Measurements from ENCODE around the gene PLA2G2C.
A peak's percentile ranks its signal among the peaks of the same experiment; 100 is the strongest.

Gene PLA2G2C

DNA sequence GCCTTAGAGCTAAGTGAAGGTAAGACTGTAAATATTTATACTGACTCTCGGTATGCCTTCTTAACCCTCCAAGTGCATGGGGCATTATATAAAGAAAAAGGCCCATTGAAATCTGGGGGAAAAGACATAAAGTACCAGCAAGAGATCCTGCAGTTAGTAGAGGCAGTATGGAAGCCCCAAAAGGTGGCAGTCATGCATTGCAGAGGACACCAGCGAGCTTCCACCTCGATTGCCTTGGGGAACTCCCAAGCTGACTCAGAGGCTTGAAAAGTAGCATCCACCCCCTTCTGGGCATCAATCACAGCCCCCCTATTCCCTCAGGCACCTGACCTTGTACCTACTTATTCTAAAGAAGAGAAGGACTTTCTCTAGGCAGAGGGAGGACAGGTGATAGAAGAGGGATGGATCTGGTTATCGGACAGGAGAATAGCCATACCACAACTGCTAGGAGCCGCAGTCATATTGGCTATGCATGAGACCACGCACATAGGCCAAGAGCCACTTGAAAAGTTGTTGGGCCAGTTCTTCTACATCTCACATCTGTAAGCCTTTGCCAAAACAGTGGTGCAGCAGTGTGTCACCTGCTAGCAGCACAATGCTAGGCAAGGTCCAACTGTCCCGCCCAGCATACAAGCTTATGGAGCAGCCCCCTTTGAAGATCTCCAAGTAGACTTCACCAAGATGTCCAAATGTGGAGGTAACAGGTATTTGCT lies 27.8 kb downstream of the PLA2G2C start:
- DNase-seq (ENCODE audit: low read depth in 2 of 3, low spot score in 1 of 3) = no peak

DNA sequence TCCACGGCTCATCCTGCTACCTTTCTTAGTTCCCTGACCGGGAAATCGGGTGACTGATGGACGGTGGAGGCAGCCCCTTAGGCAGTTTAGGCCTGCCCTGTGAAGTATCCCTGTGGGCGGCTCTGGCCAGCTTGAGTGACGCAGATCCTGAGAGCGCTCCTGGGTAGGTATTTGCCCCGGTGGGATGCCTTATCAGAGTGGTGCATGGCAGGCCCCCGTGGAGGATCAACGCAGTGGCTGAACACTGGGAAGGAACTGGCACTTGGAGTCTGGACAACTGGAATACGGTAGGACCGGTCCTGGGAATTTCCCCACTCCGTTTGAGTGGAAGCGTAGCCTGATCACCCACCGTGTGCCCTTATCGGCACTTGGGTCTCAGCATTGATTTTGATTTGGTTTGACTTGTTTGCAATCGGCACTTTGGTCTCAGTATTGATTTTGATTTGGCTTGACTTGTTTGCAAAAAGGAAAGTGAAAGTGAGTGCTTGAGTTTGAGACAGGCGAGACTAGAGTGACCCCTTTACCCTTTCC lies 32.0 kb downstream of the PLA2G2C start:
- DNase-seq (ENCODE audit: low read depth in 2 of 3, low spot score in 1 of 3) = no peak

DNA sequence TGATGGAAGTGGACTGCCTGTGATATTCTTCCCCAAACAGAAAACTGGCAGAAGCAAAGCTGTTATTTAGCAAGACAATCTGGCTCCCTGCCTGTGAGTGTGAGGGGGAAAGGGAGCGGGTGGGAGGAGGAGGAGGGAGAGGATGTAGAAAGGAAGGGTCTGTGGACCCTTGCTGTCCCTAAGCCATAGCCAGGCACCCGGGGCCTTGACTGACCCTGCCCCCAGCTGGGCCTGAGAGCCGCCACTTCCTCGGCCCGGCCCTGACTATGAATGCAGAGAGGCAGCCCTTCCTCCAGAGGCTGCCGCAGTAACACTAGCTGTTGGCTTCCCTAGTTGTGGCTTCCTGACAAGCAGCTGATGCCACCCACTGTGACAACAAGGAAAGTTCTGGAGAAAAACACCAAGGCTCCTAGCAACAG lies 33.3 kb downstream of the PLA2G2C start:
- no peak for DNase-seq (ENCODE audit: low read depth in 2 of 3, low spot score in 1 of 3)

DNA sequence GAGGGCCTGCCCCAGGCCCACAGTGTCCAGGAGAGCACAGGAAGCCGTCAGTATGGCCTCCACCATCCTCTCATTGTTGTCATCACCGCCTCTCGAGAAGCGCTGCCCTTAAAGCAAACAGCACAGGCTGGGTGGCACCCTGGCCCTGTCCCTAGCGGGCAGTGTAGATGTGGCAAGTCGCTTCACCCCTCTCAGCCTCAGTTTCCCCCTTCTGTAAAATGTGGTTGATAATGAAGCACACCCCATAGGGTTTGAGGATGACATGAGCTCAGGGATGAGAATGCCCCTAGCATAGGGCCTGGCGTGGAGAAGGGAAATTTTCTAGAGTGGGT lies 33.8 kb downstream of the PLA2G2C start:
- DNase-seq (ENCODE audit: low read depth in 2 of 3, low spot score in 1 of 3) = no peak

DNA sequence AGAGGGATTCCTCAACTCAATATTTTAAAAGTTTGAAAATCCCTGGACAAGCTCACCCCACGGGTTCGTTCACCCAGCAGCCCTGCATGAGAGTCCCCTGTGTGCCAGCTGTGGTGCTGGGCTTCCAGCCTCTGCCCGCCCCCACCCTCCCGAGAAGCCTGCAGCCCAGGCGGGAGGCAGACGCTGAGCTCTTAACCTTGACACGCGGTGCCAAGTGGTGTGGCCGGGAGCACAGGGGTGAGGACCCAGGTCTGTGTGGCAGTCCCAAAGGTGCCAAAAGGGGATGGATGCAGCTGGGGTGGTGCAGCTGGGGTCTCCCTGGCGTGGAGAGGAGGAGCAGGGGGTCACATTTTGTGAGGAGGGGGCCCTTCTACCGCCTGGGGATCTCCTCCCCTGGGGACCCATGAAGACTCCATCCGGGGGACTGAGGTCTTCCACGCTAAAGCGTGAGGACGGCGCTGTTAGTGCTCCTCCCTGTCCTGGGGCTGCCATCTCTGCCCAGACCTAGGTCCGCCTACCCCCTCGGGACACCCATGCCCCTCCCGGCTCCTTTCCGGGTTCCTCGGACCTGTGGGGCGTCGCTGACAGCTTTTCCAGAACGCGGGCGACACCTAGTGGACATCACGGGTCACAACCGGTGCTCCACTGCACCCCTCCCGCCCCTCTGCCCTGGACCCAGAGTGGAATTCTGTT lies 34.3 kb downstream of the PLA2G2C start:
- peak; percentile 55 to 81 (median 70) for DNase-seq (ENCODE audit: low read depth in 2 of 3, low spot score in 1 of 3)

DNA sequence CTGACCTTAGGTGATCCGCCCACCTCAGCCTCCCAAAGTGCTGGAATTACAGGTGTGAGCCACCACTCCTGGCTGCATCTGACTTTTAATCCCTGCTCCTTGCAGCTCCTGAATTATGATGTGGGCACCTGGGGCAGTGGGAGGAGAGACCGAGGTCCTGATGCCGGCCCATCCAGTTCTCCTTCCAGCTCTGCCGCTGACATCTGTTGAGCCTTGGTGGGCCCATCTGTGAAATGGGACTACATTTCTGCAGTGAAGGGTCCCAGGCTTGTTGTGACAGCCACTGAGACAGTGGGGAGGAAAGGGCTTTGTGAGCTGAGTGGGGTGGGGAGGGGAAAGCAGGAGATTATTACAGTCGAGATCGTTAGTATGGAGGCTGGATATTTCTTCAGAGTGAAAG lies 35.3 kb downstream of the PLA2G2C start:
- DNase-seq (ENCODE audit: low read depth in 2 of 3, low spot score in 1 of 3) = no peak

DNA sequence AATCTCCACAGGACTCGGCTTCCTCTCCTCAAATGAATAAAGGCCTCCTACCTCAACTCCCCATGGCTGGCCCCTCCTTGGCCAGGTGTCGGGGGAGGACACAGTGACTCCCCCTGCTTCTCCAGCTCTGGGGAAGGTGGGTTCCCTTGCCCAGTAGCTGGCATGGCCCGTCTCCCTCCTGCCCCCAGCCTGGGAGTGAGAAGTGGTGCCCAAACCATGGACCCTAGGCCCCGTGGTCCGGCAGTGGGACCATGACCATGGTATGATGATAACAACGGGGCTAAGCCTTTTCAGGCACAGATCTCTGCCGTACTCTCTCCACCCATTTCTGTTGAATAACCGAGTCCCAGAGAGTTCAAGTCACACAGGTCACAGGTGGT lies 36.0 kb downstream of the PLA2G2C start:
- DNase-seq (ENCODE audit: low read depth in 2 of 3, low spot score in 1 of 3) = no peak

DNA sequence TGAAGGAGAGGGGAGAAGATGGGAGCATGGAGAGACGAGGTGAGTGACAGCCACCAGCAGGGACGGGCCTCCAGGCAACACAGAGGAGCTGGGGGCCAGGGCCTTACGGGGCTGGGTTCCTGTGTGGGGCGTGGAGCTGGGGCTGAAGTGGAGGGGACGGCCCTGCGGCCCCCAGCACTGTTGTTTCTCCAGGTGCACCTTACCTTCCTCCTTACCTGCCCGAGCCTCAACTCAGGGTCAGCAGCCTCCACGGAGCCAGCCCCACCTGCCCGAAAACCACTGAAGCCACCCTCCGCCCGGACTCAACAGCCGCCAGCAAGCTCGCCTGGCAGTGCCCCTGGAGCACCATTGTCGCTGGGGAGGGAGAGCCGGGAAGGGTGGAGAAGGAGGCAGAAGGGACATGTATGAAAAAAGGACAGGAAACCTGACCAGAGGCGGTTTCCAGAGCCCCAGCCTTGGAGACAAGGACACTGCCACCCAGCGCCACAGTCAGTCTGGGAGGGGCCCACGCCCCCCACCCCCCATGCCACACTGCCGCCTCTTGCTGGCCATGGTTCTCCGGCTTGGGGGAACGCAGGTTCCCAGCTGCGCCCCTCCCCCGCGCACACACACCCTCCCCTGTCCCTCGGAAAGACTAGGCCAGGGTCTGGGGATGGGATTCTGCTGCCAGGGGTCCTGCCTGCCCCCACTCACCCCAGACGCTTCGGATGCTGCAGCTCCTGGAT lies 36.6 kb downstream of the PLA2G2C start:
- DNase-seq (ENCODE audit: low read depth in 2 of 3, low spot score in 1 of 3) = no peak

DNA sequence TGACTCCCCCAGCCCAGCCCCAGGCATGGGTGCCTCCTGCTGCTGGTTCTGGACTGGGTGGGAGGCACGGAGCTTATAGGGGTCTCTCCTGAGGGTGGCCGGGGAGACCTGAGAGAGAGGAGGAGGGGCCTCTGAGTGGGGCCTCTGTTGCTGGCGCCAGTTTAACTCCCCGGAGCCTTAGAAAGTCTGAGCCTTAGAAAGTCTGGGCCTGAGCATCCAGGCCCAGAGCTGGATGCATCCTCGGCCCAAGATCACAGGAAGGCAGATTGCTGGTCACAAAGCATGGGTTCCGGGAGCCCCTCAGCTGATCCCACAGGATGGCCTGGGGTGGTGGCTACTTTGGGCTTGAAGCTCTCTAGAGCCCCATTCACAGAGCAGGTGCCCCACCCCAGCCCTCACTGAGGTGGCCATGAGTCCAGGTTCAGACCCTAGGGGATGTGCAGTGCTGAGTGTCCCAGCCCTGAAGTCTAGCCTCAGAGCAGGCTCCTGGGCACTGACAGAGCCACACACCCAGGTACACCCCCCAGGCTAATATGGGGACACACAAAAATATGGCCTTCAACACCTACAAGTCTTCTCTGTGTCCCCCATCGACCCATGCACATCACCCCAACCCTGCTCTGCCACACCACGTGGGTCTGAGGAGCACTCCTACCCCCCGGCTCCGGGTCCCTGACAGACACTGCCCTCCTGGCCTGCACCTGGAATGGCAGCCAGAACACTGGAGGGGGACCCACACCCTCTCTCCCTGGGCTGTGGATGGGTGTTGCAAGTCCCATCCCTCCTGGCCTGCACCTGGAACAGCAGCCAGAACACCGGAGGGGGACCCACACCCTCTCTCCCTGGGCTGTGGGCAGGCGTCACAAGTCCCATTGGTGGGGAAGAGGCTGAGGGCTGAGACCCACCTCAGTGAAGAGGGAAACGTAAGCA lies 37.5 kb downstream of the PLA2G2C start:
- DNase-seq (ENCODE audit: low read depth in 2 of 3, low spot score in 1 of 3) = no peak

DNA sequence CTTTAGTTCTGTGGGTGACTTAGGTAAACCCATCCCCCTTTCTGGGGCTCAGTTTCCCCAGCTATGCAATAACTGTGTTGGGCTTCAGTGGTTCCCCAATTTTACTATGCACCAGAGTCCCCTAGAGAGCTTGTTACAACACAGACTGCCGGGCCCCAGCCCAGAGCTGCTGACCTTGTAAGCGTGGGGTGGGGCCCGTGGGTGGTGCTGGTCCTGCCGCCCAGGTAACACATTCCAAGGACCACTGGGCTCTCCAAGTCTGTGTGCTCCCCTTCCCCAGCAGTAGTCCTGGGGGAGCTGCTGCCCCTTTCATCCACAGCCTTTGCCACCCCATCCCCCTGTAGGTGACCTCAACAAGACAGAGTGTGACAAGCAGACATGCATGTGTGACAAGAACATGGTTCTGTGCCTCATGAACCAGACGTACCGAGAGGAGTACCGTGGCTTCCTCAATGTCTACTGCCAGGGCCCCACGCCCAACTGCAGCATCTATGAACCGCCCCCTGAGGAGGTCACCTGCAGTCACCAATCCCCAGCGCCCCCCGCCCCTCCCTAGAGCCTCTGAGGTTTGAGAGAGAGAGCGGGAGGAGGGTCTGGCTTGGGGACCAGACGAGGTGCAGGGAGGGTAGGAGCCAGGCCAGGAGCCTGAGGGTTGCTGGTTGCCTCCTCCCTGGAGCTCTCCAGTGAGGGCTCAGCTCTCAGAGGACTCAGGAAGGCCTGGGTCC lies 38.3 kb downstream of the PLA2G2C start:
- DNase-seq (ENCODE audit: low read depth in 2 of 3, low spot score in 1 of 3) = no peak

DNA sequence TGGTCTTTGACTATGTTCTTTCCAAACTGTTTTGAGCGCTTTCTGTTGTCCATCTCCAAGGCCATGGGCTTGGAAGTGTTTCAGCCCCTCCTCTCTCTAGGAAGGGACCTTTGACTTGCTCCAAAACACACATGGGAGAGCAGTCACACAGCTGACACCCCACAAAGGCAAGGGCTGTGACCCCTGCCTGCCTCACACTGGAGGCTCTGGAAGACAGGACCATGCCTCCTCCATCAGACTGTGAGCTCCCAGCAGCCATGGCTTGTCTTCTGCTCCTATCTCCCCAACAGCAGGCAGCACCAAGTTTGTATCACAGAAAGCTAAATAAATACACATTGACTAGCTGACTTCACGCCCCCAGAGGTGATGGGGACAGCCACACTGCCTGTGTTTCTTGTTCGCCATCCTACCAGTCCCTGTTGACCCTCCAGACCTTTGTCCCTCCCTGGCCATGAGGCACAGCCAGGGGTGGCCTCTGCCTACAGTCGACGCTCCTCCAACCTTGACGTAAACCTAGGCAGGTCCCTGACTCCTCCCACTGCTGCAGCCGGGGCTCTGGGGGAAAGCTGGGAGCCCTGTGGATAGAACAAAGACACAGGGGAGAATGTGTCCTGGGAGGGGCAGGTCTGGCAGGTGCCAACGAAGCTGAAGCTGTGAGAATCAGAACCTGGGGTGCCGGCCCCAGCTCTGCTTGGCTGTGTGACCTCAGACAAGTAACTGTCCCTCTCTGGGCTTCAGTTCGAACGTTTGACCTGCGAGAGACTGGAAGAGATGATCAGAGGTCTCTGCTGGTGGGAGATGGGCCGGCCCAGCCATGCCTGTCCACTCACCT lies 42.4 kb downstream of the PLA2G2C start:
- no peak for DNase-seq (ENCODE audit: low read depth in 2 of 3, low spot score in 1 of 3)

DNA sequence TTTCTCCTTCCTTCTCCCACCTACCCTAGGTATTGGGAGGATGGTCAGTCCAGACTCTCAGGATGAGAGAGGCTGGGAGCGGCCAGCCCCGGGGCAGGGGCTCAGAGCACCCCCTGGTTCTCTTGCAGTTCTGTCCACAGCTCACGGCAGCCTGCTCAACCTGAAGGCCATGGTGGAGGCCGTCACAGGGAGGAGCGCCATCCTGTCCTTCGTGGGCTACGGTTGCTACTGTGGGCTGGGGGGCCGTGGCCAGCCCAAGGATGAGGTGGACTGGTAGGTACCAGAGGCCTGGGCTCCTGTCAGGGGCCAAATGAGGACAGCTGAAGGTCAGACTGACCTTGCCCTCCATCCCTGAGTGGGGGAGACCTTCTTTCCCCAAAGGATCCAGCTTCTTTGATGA lies 43.0 kb downstream of the PLA2G2C start:
- DNase-seq (ENCODE audit: low read depth in 2 of 3, low spot score in 1 of 3) = no peak

DNA sequence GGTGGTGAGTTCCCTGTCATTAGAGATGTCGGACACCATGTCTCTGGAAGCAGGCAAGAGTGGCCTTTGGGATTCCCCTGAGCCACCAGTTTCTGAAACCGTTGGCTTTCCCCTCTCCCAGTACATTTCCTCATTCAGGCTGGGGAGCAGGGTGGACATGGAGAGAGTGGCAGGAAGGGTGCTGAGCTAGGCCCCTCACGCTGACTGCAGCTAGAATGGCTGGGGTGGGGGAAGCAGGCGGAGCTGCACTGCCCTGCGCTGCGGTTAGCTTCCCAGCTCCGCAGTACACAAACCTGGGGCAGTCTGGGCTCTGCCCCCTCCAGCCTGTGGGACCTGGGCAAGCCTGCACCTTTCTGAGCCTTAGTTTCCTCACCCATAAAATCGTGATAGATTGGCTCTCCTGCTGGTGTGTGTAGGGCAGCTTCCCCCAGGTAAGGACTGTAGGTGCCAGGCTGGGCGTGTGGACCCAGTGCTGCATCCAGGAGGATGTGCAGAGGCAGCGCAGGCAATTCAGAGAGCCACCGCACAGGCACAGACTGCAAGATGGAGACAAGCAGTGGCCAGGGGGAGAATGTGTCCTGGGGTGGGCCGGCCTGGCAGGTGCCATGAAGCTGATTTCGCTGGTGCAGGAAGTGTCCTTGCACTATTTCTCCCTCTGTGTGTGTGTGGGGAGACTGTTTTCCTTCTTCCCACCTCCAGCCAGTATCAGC lies 44.2 kb downstream of the PLA2G2C start:
- DNase-seq (ENCODE audit: low read depth in 2 of 3, low spot score in 1 of 3) = no peak

DNA sequence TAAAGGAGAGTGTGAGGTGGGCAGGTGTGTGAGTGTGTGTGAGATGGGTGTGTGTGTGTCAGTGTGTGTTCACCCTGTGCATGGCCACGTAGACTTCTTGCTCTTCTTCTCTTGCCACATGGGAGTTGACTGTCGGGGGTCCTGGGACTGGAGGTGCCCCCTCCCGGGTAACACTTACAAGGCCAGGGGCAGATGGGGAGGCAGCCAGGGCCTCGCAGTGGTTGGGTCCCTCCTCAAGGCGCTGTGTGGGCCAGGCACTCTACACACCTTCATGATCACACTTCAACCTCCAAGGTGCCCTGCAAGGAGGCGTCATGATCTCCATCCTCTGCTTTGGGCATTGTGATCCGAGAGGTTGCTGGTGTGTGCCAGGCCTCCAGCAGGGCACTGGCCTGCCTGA lies 44.9 kb downstream of the PLA2G2C start:
- DNase-seq (ENCODE audit: low read depth in 2 of 3, low spot score in 1 of 3) = no peak

DNA sequence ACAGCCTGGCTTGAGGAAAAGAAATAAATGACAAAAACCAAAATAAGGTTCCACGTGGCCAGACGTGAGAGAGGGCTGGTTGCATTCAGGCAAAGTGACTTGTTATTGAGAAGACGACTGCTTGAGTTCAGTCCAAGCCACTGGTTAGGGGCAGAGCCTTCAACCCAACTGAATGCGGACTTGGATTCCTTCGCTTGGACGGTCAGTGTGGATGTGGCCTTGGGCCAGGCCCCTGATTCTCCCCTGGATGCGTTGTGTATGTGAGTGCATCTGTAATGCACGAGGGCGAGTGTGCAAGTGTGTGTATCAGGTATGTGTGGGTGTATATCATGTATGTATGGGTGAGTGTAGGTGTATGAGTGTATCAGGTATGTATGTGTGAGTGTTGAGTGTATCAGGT lies 45.3 kb downstream of the PLA2G2C start:
- no peak for DNase-seq (ENCODE audit: low read depth in 2 of 3, low spot score in 1 of 3)

DNA sequence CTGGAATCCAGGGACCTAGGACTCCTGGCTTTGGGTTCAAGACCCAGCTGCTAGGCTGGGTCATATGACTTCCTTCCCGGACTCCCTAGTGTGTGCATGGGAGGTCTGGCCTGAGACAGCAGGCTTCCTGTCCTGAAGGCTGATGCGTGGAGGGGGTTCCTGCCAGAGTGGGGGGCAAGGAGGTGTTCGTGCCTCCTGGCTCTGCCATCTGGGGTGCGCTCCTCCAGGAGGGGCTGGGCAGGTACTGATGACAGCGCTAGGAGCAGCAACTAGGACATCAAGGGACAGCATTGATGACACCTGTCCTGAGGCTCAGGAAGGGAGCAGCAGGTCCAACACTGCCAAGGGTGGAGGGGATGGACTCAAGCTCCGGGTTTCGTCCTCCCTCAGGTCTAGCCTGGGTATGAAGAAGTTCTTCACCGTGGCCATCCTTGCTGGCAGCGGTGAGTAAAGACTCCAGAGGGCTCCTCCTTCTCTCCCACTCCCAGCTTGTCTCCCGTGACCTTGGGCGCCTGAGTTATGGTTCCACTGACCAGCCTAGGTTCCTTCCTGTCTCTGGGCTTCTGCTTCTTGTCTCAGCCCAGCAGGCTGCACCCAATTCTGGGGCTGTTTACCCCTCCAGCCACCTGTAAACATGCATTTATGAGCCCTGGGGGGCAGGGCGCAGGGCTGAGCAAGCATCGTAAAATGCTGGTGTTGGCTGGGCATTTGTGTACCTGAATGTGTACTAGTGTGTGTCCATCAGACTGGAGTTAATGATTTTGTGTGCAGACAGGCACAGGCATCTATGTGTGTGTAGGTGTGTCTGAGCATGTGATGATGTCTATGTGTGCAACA lies 46.3 kb downstream of the PLA2G2C start:
- no peak for DNase-seq (ENCODE audit: low read depth in 2 of 3, low spot score in 1 of 3)

DNA sequence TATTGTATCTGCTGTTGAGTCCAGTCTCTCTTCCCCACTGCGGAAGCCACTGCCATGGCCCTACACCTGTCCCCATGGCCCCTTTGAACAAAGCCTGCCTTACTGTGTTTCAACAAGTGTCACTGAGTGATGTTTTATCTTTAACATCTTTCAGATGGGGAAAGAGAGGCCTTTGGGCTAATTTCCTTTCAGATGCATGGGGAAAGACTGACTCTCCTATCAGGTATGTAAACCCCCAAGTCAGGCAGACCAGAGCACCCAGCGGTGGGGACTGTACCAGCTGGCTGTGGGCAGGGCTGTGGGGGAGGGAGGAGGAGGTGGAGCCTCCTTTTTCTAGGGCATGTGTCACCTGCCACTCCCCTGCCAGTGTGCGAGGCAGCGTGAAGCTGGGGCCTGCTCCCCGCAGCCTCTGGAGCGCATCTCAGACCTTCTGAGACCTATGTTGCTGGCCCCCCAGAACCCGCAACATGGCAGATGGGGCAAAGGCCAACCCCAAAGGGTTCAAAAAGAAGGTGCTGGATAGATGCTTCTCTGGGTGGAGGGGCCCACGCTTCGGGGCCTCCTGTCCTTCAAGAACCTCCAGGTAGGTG lies 47.3 kb downstream of the PLA2G2C start, which contains the start of gene PLA2G2F:
TSS of gene PLA2G2F (plus strand) at position 363 of the 590 bp plus-strand sequence. CDS start at position 468, 105 bp downstream.
- DNase-seq (ENCODE audit: low read depth in 2 of 3, low spot score in 1 of 3) = no peak

Measured in stimulated activated CD4-positive, alpha-beta T cell treated with anti-CD3 and anti-CD28 coated beads, Interleukin-12 subunit alpha, Interleukin-12 subunit beta, amount 100 ng/mL, for 48 hours (primary cell).